ENCODE measurements around the gene GASK1A. TPM values are rescaled to one million over a fixed set of nuclear protein-coding genes. Genes with fewer than 3 reads are reported as not detected.

Gene GASK1A
- total and polyA plus RNA-seq, 2 donors: 1.0 to 1.5 TPM

GRCh38 chr3:43014241-43014640 lies 35.1 kb downstream of the GASK1A start:
- H3K4me3 ChIP-seq (ENCODE audit: low read length in 2 of 2): no peak overlapping the region
- peaks cover 3 to 62% of the 10 kb centered on the region in 2 donors for H3K9me3 ChIP-seq (ENCODE audit: control insufficient read depth in 2 of 2, insufficient read depth in 1 of 2, low read length in 1 of 2)
- H3K4me1 ChIP-seq (ENCODE audit: control insufficient read depth in 2 of 2, insufficient read depth in 2 of 2, low read length in 2 of 2): peaks cover 1 to 13% of the 10 kb centered on the region in 2 donors
- no peaks in the 10 kb centered on the region for H3K27me3 ChIP-seq (ENCODE audit: control insufficient read depth in 2 of 2, insufficient read depth in 1 of 2, low read length in 1 of 2)
- no peak for DNase-seq (ENCODE audit: low read depth in 6 of 9, low spot score in 9 of 9)
- 72% methylated on average over 3 of the region's 3 CpGs for WGBS
- peak overlapping the region; percentile 32 to 38 for H3K27ac ChIP-seq (ENCODE audit: low read depth in 1 of 2, low read length in 1 of 2)
- H3K36me3 ChIP-seq (ENCODE audit: control insufficient read depth in 2 of 2, insufficient read depth in 2 of 2, low read length in 1 of 2): no peaks in the 10 kb centered on the region

- no peaks in the 10 kb centered on the region for H3K27me3 ChIP-seq (ENCODE audit: control insufficient read depth in 2 of 2, insufficient read depth in 1 of 2, low read length in 1 of 2)
- no peak overlapping the region for H3K4me3 ChIP-seq (ENCODE audit: low read length in 2 of 2)
- no peak for DNase-seq (ENCODE audit: low read depth in 6 of 9, low spot score in 9 of 9)
- 24% methylated on average over 1 of the region's 1 CpG for WGBS
- no peak overlapping the region for H3K27ac ChIP-seq (ENCODE audit: low read depth in 1 of 2, low read length in 1 of 2)
- peaks cover 5 to 20% of the 10 kb centered on the region in 2 donors for H3K4me1 ChIP-seq (ENCODE audit: control insufficient read depth in 2 of 2, insufficient read depth in 2 of 2, low read length in 2 of 2)
- H3K36me3 ChIP-seq (ENCODE audit: control insufficient read depth in 2 of 2, insufficient read depth in 2 of 2, low read length in 1 of 2): no peaks in the 10 kb centered on the region
- peaks cover 3 to 62% of the 10 kb centered on the region in 2 donors for H3K9me3 ChIP-seq (ENCODE audit: control insufficient read depth in 2 of 2, insufficient read depth in 1 of 2, low read length in 1 of 2)
Observed at GRCh38 chr3:43014956-43015355, 35.8 kb downstream of the GASK1A start.

- WGBS: 100% methylated on average over 1 of the region's 1 CpG
- Histone ChIP-seq H3K4me3 (ENCODE audit: low read length in 2 of 2) (no peak overlapping the region), H3K4me1 (ENCODE audit: control insufficient read depth in 2 of 2, insufficient read depth in 2 of 2, low read length in 2 of 2) (peaks cover 11 to 27% of the 10 kb centered on the region in 2 donors), H3K27me3 (ENCODE audit: control insufficient read depth in 2 of 2, insufficient read depth in 1 of 2, low read length in 1 of 2) (no peaks in the 10 kb centered on the region), H3K36me3 (ENCODE audit: control insufficient read depth in 2 of 2, insufficient read depth in 2 of 2, low read length in 1 of 2) (no peaks in the 10 kb centered on the region), H3K27ac (ENCODE audit: low read depth in 1 of 2, low read length in 1 of 2) (peak overlapping the region in 1 of 2 donors; percentile 25), H3K9me3 (ENCODE audit: control insufficient read depth in 2 of 2, insufficient read depth in 1 of 2, low read length in 1 of 2) (peaks cover 3 to 62% of the 10 kb centered on the region in 2 donors)
- DNase-seq (ENCODE audit: low read depth in 6 of 9, low spot score in 9 of 9): no peak
Observed at GRCh38 chr3:43015572-43015971, 36.5 kb downstream of the GASK1A start.

GRCh38 chr3:43015991-43016865 lies 37.1 kb downstream of the GASK1A start:
- no peak overlapping the region for H3K4me3 ChIP-seq (ENCODE audit: low read length in 2 of 2)
- DNase-seq (ENCODE audit: low read depth in 6 of 9, low spot score in 9 of 9): peak in 1 of 9 donors; percentile 28
- peak overlapping the region; percentile 68 to 82 for H3K27ac ChIP-seq (ENCODE audit: low read depth in 1 of 2, low read length in 1 of 2)
- H3K36me3 ChIP-seq (ENCODE audit: control insufficient read depth in 2 of 2, insufficient read depth in 2 of 2, low read length in 1 of 2): no peaks in the 10 kb centered on the region
- H3K4me1 ChIP-seq (ENCODE audit: control insufficient read depth in 2 of 2, insufficient read depth in 2 of 2, low read length in 2 of 2): peaks cover 17 to 33% of the 10 kb centered on the region in 2 donors
- peaks cover 3 to 68% of the 10 kb centered on the region in 2 donors for H3K9me3 ChIP-seq (ENCODE audit: control insufficient read depth in 2 of 2, insufficient read depth in 1 of 2, low read length in 1 of 2)
- 59% methylated on average over 5 of the region's 5 CpGs for WGBS
- H3K27me3 ChIP-seq (ENCODE audit: control insufficient read depth in 2 of 2, insufficient read depth in 1 of 2, low read length in 1 of 2): no peaks in the 10 kb centered on the region

GRCh38 chr3:43017004-43017403 lies 37.9 kb downstream of the GASK1A start:
- no peak for DNase-seq (ENCODE audit: low read depth in 6 of 9, low spot score in 9 of 9)
- peaks cover 3 to 69% of the 10 kb centered on the region in 2 donors for H3K9me3 ChIP-seq (ENCODE audit: control insufficient read depth in 2 of 2, insufficient read depth in 1 of 2, low read length in 1 of 2)
- peak overlapping the region in 1 of 2 donors; percentile 68 for H3K27ac ChIP-seq (ENCODE audit: low read depth in 1 of 2, low read length in 1 of 2)
- H3K36me3 ChIP-seq (ENCODE audit: control insufficient read depth in 2 of 2, insufficient read depth in 2 of 2, low read length in 1 of 2): no peaks in the 10 kb centered on the region
- H3K27me3 ChIP-seq (ENCODE audit: control insufficient read depth in 2 of 2, insufficient read depth in 1 of 2, low read length in 1 of 2): no peaks in the 10 kb centered on the region
- WGBS: 100% methylated on average over 1 of the region's 1 CpG
- peaks cover 25 to 41% of the 10 kb centered on the region in 2 donors for H3K4me1 ChIP-seq (ENCODE audit: control insufficient read depth in 2 of 2, insufficient read depth in 2 of 2, low read length in 2 of 2)
- no peak overlapping the region for H3K4me3 ChIP-seq (ENCODE audit: low read length in 2 of 2)

GRCh38 chr3:43017593-43018195 lies 38.6 kb downstream of the GASK1A start:
- H3K27ac ChIP-seq (ENCODE audit: low read depth in 1 of 2, low read length in 1 of 2): no peak overlapping the region
- WGBS: 98% methylated on average over 9 of the region's 9 CpGs
- DNase-seq (ENCODE audit: low read depth in 6 of 9, low spot score in 9 of 9): no peak

GRCh38 chr3:43018246-43018645 lies 39.1 kb downstream of the GASK1A start:
- no peaks in the 10 kb centered on the region for H3K27me3 ChIP-seq (ENCODE audit: control insufficient read depth in 2 of 2, insufficient read depth in 1 of 2, low read length in 1 of 2)
- H3K4me1 ChIP-seq (ENCODE audit: control insufficient read depth in 2 of 2, insufficient read depth in 2 of 2, low read length in 2 of 2): peaks cover 30 to 50% of the 10 kb centered on the region in 2 donors
- H3K36me3 ChIP-seq (ENCODE audit: control insufficient read depth in 2 of 2, insufficient read depth in 2 of 2, low read length in 1 of 2): no peaks in the 10 kb centered on the region
- H3K4me3 ChIP-seq (ENCODE audit: low read length in 2 of 2): no peak overlapping the region
- no peak overlapping the region for H3K27ac ChIP-seq (ENCODE audit: low read depth in 1 of 2, low read length in 1 of 2)
- DNase-seq (ENCODE audit: low read depth in 6 of 9, low spot score in 9 of 9): no peak
- H3K9me3 ChIP-seq (ENCODE audit: control insufficient read depth in 2 of 2, insufficient read depth in 1 of 2, low read length in 1 of 2): peaks cover 3 to 58% of the 10 kb centered on the region in 2 donors
- WGBS: 98% methylated on average over 2 of the region's 2 CpGs

More at GRCh38 chr3:43017593-43018195, 38.6 kb downstream of the GASK1A start:
- Histone ChIP-seq H3K27me3 (ENCODE audit: control insufficient read depth in 2 of 2, insufficient read depth in 1 of 2, low read length in 1 of 2) (no peaks in the 10 kb centered on the region), H3K9me3 (ENCODE audit: control insufficient read depth in 2 of 2, insufficient read depth in 1 of 2, low read length in 1 of 2) (peaks cover 3 to 64% of the 10 kb centered on the region in 2 donors), H3K4me1 (ENCODE audit: control insufficient read depth in 2 of 2, insufficient read depth in 2 of 2, low read length in 2 of 2) (peaks cover 27 to 47% of the 10 kb centered on the region in 2 donors), H3K36me3 (ENCODE audit: control insufficient read depth in 2 of 2, insufficient read depth in 2 of 2, low read length in 1 of 2) (no peaks in the 10 kb centered on the region), H3K4me3 (ENCODE audit: low read length in 2 of 2) (no peak overlapping the region)

GRCh38 chr3:43019006-43019809 lies 40.1 kb downstream of the GASK1A start:
- H3K27ac ChIP-seq (ENCODE audit: low read depth in 1 of 2, low read length in 1 of 2): peak overlapping the region in 1 of 2 donors; percentile 3
- no peak overlapping the region for H3K4me3 ChIP-seq (ENCODE audit: low read length in 2 of 2)
- no peaks in the 10 kb centered on the region for H3K36me3 ChIP-seq (ENCODE audit: control insufficient read depth in 2 of 2, insufficient read depth in 2 of 2, low read length in 1 of 2)
- 97% methylated on average over 6 of the region's 6 CpGs for WGBS
- H3K4me1 ChIP-seq (ENCODE audit: control insufficient read depth in 2 of 2, insufficient read depth in 2 of 2, low read length in 2 of 2): peaks cover 36 to 55% of the 10 kb centered on the region in 2 donors
- H3K9me3 ChIP-seq (ENCODE audit: control insufficient read depth in 2 of 2, insufficient read depth in 1 of 2, low read length in 1 of 2): peaks cover 3 to 49% of the 10 kb centered on the region in 2 donors
- no peak for DNase-seq (ENCODE audit: low read depth in 6 of 9, low spot score in 9 of 9)
- no peaks in the 10 kb centered on the region for H3K27me3 ChIP-seq (ENCODE audit: control insufficient read depth in 2 of 2, insufficient read depth in 1 of 2, low read length in 1 of 2)
